Gastroesophageal sphincter (tissue), 4 donors: ENCODE measurements around the gene XKR7. TPM values are rescaled to one million over a fixed set of nuclear protein-coding genes. Genes with fewer than 3 reads are reported as not detected.

Source experiments
- ATAC-seq: fragments of 150-250 bp; one replicate; pipeline ENCODE4 v1.9.1; 2016; ENCODE audit warnings: mild to moderate bottlenecking, moderate library complexity
- H3K27ac ChIP-seq, 4 donors: fragments of 200-600 bp; sonication (generic) in 3 of 4; 1 replicate in 3 of 4; 2 replicates in 1 of 4; pipeline ENCODE4 v1.5.1; 2016 to 2019
- H3K27me3 ChIP-seq: fragments of 200-600 bp; sonication (generic); one replicate; pipeline ENCODE4 v1.5.1; 2019
- H3K36me3 ChIP-seq, 2 donors: fragments of 200-600 bp; sonication (generic); one replicate each; pipeline ENCODE4 v1.5.1; 2019; ENCODE audit warnings: control low read depth in 1 of 2
- H3K4me1 ChIP-seq, 3 donors: fragments of 200-600 bp; sonication (generic); 1 replicate in 2 of 3; 2 replicates in 1 of 3; pipeline ENCODE4 v1.5.1; 2016 to 2019; ENCODE audit warnings: control low read depth in 2 of 3
- H3K4me3 ChIP-seq, 2 donors: fragments of 200-600 bp; sonication (generic); one replicate each; pipeline ENCODE4 v1.5.1; 2019; ENCODE audit warnings: mild to moderate bottlenecking in 1 of 2, moderate library complexity in 1 of 2
- H3K9me3 ChIP-seq, 3 donors: fragments of 200-600 bp; sonication (generic); one replicate each; pipeline ENCODE4 v1.5.1; 2017 to 2019; ENCODE audit warnings: control low read depth in 2 of 3
- EP300 ChIP-seq: sonication (generic); formaldehyde crosslinking; IDR thresholded peaks from one replicate; pipeline ENCODE4 v1.6.1; 2017; ENCODE audit warnings: antibody characterized with exemption, mild to moderate bottlenecking
- POLR2A ChIP-seq, 2 donors: fragments of 450-650 bp; IDR thresholded peaks; one replicate each; pipeline ENCODE4 v1.6.1; 2017; ENCODE audit warnings: antibody characterized with exemption in 2 of 2, mild to moderate bottlenecking in 2 of 2, moderate library complexity in 1 of 2
- POLR2AphosphoS5 ChIP-seq: sonication (generic); formaldehyde crosslinking; IDR thresholded peaks from one replicate; pipeline ENCODE4 v1.6.1; 2017; ENCODE audit warnings: antibody characterized with exemption
- WGBS, 2 donors: methylation state at CpG; one replicate each; pipeline ENCODE4 v1.1.5; 2018; ENCODE audit warnings: low coverage in 1 of 2; 5-methylcytosine and 5-hydroxymethylcytosine counted together
- total RNA-seq, 4 donors: library from RNA; depleted of rRNA; stranded (reverse); fragments of >200 nt; gene quantifications; one replicate each; pipeline ENCODE4 v1.1.0, GENCODE V29; 2016
- TF ChIP-seq, protein P1 (sequence below), 4 experiments: fragments of 200-600 bp in 2 of 4; fragments of 450-650 bp in 2 of 4; sonication (generic) in 1 of 4; IDR thresholded peaks; one replicate each; pipeline ENCODE4 v1.5.1; 2017 to 2019; ENCODE audit warnings: antibody characterized with exemption in 4 of 4, mild to moderate bottlenecking in 2 of 4, moderate library complexity in 2 of 4

Gene XKR7
- total RNA-seq, 4 donors from 2014 or later = 0.04 to 0.07 TPM; not detected in 2

- ATAC-seq = no peak
- Histone ChIP-seq H3K4me1 (no peaks in the 10 kb centered on the region), H3K4me3 (no peak overlapping the region), H3K27me3 (peaks cover 29% of the 10 kb centered on the region), H3K9me3 (no peaks in the 10 kb centered on the region), H3K36me3 (no peaks in the 10 kb centered on the region), H3K27ac (no peak overlapping the region)
- 4 to 20% methylated on average over 2 to 6 of the region's 6 CpGs for WGBS, 2 donors
- TF ChIP-seq EP300 (no peak), POLR2AphosphoS5 (no peak), POLR2A (IDR thresholded peaks at IDR 0.05) (no peak)
- TF ChIP-seq, protein P1, sequence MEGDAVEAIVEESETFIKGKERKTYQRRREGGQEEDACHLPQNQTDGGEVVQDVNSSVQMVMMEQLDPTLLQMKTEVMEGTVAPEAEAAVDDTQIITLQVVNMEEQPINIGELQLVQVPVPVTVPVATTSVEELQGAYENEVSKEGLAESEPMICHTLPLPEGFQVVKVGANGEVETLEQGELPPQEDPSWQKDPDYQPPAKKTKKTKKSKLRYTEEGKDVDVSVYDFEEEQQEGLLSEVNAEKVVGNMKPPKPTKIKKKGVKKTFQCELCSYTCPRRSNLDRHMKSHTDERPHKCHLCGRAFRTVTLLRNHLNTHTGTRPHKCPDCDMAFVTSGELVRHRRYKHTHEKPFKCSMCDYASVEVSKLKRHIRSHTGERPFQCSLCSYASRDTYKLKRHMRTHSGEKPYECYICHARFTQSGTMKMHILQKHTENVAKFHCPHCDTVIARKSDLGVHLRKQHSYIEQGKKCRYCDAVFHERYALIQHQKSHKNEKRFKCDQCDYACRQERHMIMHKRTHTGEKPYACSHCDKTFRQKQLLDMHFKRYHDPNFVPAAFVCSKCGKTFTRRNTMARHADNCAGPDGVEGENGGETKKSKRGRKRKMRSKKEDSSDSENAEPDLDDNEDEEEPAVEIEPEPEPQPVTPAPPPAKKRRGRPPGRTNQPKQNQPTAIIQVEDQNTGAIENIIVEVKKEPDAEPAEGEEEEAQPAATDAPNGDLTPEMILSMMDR (IDR thresholded peaks at IDR 0.05) = no peak
These were observed 17.1 kb downstream of the XKR7 start for GRCh38 chr20:31984981-31985471.

GRCh38 chr20:31987744-31988143 lies 19.8 kb downstream of the XKR7 start:
- 30 to 86% methylated on average over 1 of the region's 1 CpG for WGBS, 2 donors
- Histone ChIP-seq H3K4me3 (no peak overlapping the region), H3K27me3 (peaks cover 6% of the 10 kb centered on the region), H3K36me3 (no peaks in the 10 kb centered on the region), H3K4me1 (no peaks in the 10 kb centered on the region), H3K27ac (no peak overlapping the region), H3K9me3 (no peaks in the 10 kb centered on the region)
- ATAC-seq = no peak
- no peak for TF ChIP-seq EP300
- TF ChIP-seq POLR2AphosphoS5 = no peak
- TF ChIP-seq, protein P1 (IDR thresholded peaks at IDR 0.05) = no peak
- TF ChIP-seq POLR2A (IDR thresholded peaks at IDR 0.05) = no peak

DNA sequence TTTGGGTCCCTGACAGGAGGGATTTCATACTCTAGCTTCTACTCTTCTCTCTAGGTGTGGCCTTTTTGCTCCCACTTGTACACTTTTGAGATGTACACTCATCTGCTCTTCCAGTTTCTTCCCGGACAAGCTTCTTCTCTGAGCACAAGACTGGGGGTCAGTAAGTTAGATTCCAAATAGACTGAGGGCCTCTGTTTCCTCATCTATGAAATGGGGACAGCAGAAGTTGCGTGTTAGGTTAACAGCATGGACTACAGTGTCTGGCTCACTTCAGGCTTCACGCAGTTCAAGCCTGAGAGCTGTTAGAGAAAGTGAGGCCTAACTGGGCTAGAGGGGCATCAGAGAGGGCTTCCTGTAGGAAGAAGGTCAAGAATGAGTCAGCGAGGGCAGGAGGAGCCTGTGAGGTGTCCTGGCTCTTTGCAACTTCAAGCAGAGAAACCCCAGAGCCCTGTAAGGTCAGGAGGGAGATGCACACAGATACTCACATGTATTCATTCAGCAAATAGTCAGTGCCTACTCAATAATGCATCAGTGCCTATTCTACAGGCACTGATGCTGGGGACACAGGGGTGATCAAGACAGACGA lies 20.6 kb downstream of the XKR7 start:
- peaks cover 5% of the 10 kb centered on the region for H3K27me3 ChIP-seq
- 52 to 69% methylated on average over 2 to 5 of the region's 5 CpGs for WGBS, 2 donors
- H3K9me3 ChIP-seq = no peaks in the 10 kb centered on the region
- TF ChIP-seq POLR2AphosphoS5 (no peak), EP300 (no peak), POLR2A (IDR thresholded peaks at IDR 0.05) (no peak)
- TF ChIP-seq, protein P1 (IDR thresholded peaks at IDR 0.05) = no peak
- no peaks in the 10 kb centered on the region for H3K36me3 ChIP-seq
- H3K27ac ChIP-seq = no peak overlapping the region
- H3K4me3 ChIP-seq = no peak overlapping the region
- no peaks in the 10 kb centered on the region for H3K4me1 ChIP-seq
- ATAC-seq = no peak

- H3K36me3 ChIP-seq = no peaks in the 10 kb centered on the region
- no peak overlapping the region for H3K4me3 ChIP-seq
- H3K27me3 ChIP-seq = peaks cover 6% of the 10 kb centered on the region
- H3K9me3 ChIP-seq = no peaks in the 10 kb centered on the region
- ATAC-seq = no peak
- H3K4me1 ChIP-seq = no peaks in the 10 kb centered on the region
- TF ChIP-seq, protein P1 (IDR thresholded peaks at IDR 0.05) = no peak
- no peak for TF ChIP-seq POLR2A (IDR thresholded peaks at IDR 0.05)
- TF ChIP-seq POLR2AphosphoS5 = no peak
- no peak for TF ChIP-seq EP300
- no peak overlapping the region for H3K27ac ChIP-seq
- 37 to 58% methylated on average over 1 to 6 of the region's 8 CpGs for WGBS, 2 donors
These were observed 21.2 kb downstream of the XKR7 start for GRCh38 chr20:31989030-31989645.
